Suprapubic skin (tissue), 3 donors: ENCODE results near the gene UNC93A.
"Not testable (repeated sequence)": the region's sequence is repeated elsewhere in the genome, so short reads cannot be mapped to it uniquely, and the experiment has no call there.

ENCODE experiments used
- CTCF ChIP-seq, 2 donors: fragments of 200-600 bp in 1 of 2; fragments of 450-650 bp in 1 of 2; sonication (generic) in 1 of 2; IDR thresholded peaks; one replicate each; pipeline ENCODE4 v1.5.1; 2016 to 2019; ENCODE audit warnings: antibody characterized with exemption in 2 of 2, mild to moderate bottlenecking in 1 of 2, moderate library complexity in 1 of 2
- POLR2A ChIP-seq, 2 donors: fragments of 450-650 bp; IDR thresholded peaks; one replicate each; pipeline ENCODE4 v1.6.1; 2017; ENCODE audit warnings: antibody characterized with exemption in 2 of 2, mild to moderate bottlenecking in 2 of 2, moderate library complexity in 2 of 2

- TF ChIP-seq CTCF, POLR2A (IDR thresholded peaks at IDR 0.05): not testable (repeated sequence)
Measured at GRCh38 chr6:167318856-167319255, 27.7 kb downstream of the UNC93A start.
